Tibial artery (tissue), 4 donors: ENCODE data around the gene DST.

Experiments used
- DNase-seq, 2 donors: peaks; one replicate each; pipeline ENCODE4 v3.0.0-alpha.2; 2019
- H3K27ac ChIP-seq, 2 donors: fragments of 200-600 bp; sonication (generic) in 1 of 2; 1 replicate in 1 of 2; 2 replicates in 1 of 2; pipeline ENCODE4 v1.5.1; 2018 to 2019; ENCODE audit warnings: mild to moderate bottlenecking in 1 of 2
- H3K27me3 ChIP-seq, 2 donors: fragments of 200-600 bp; sonication (generic) in 1 of 2; one replicate each; pipeline versions ENCODE4 v1.5.1 to v1.6.0; 2016 to 2019
- H3K36me3 ChIP-seq, 3 donors: fragments of 200-600 bp; sonication (generic) in 2 of 3; one replicate each; pipeline ENCODE4 v1.5.1; 2016 to 2019; ENCODE audit warnings: mild to moderate bottlenecking in 2 of 3
- H3K4me1 ChIP-seq, 4 donors: fragments of 200-600 bp; sonication (generic) in 2 of 4; 1 replicate in 3 of 4; 2 replicates in 1 of 4; pipeline ENCODE4 v1.5.1; 2016 to 2019
- H3K4me3 ChIP-seq, 2 donors: fragments of 200-600 bp; sonication (generic) in 1 of 2; 1 replicate in 1 of 2; 2 replicates in 1 of 2; pipeline ENCODE4 v1.5.1; 2018 to 2019; ENCODE audit warnings: mild to moderate bottlenecking in 2 of 2
- H3K9me3 ChIP-seq, 3 donors: fragments of 200-600 bp; sonication (generic) in 1 of 3; one replicate each; pipeline ENCODE4 v1.5.1; 2016 to 2019
- intact Hi-C: fragments of 100-400 bp; cut with DNase I; formaldehyde crosslinking; loops from one replicate; pipeline ENCODE4 v1.15.0; 2023; ENCODE audit warnings: low total_unique reads
- TF ChIP-seq, protein P1 (sequence below), 2 experiments: fragments of 200-600 bp in 1 of 2; fragments of 450-650 bp in 1 of 2; IDR thresholded peaks; one replicate each; pipeline ENCODE4 v1.5.1; 2017 to 2019; ENCODE audit warnings: antibody characterized with exemption in 2 of 2, mild to moderate bottlenecking in 1 of 2, moderate library complexity in 1 of 2

Gene DST

DNA sequence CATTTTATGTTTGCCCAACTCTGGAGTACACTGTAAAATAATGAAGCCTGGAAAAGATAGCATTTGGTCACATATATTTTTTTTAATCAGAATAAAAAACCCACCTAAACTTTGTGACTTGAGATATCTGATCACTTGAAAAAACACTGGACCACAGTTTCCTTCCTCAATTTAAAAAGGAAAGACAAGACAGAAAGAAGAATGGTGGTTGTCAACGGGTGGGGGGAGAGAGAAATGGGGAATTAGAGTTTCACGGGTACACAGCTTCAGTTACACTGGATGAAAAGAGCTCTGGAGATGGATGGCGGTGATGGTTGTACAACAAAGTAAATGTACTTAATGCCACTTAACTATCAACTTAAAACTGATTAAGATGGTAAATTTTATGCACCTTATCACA lies 14.7 kb upstream of the DST start:
- Histone ChIP-seq H3K4me3 (no peak overlapping the region), H3K4me1 (peaks cover 0 to 50% (median 10%) of the 10 kb centered on the region in 4 donors), H3K9me3 (no peaks in the 10 kb centered on the region), H3K27ac (no peak overlapping the region), H3K36me3 (no peaks in the 10 kb centered on the region), H3K27me3 (no peaks in the 10 kb centered on the region)
- no peak for DNase-seq
- TF ChIP-seq, protein P1, sequence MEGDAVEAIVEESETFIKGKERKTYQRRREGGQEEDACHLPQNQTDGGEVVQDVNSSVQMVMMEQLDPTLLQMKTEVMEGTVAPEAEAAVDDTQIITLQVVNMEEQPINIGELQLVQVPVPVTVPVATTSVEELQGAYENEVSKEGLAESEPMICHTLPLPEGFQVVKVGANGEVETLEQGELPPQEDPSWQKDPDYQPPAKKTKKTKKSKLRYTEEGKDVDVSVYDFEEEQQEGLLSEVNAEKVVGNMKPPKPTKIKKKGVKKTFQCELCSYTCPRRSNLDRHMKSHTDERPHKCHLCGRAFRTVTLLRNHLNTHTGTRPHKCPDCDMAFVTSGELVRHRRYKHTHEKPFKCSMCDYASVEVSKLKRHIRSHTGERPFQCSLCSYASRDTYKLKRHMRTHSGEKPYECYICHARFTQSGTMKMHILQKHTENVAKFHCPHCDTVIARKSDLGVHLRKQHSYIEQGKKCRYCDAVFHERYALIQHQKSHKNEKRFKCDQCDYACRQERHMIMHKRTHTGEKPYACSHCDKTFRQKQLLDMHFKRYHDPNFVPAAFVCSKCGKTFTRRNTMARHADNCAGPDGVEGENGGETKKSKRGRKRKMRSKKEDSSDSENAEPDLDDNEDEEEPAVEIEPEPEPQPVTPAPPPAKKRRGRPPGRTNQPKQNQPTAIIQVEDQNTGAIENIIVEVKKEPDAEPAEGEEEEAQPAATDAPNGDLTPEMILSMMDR (IDR thresholded peaks at IDR 0.05) = no peak
- intact Hi-C loops = no loop called here

GRCh38 chr6:56656466-56656865 lies 13.8 kb upstream of the DST start:
- Histone ChIP-seq H3K36me3 (no peaks in the 10 kb centered on the region), H3K27me3 (no peaks in the 10 kb centered on the region), H3K4me1 (peaks cover 0 to 49% (median 15%) of the 10 kb centered on the region in 4 donors), H3K27ac (no peak overlapping the region), H3K9me3 (no peaks in the 10 kb centered on the region), H3K4me3 (no peak overlapping the region)
- intact Hi-C loops = no loop called here
- DNase-seq = no peak
- TF ChIP-seq, protein P1 (IDR thresholded peaks at IDR 0.05) = no peak

DNA sequence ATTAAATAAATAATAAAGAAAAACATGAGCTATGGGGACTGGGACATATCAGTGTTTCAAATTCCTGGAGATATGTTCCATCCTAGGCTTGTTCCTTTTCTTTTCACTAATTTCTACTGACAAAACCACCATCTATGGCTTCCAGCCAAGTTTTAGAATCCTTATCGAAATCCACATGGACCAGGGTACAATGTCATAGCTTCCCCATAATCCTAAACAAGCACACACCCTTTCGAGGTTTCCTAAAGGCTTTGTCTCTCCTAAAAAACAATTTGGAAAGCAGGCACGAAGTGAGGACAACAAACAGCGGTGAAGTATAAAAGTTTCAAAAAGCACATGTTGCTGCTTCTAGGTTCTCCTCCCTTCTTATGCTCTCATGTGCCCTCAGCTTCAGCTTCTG lies 13.3 kb upstream of the DST start:
- no peaks in the 10 kb centered on the region for H3K27me3 ChIP-seq
- intact Hi-C loops = no loop called here

DNA sequence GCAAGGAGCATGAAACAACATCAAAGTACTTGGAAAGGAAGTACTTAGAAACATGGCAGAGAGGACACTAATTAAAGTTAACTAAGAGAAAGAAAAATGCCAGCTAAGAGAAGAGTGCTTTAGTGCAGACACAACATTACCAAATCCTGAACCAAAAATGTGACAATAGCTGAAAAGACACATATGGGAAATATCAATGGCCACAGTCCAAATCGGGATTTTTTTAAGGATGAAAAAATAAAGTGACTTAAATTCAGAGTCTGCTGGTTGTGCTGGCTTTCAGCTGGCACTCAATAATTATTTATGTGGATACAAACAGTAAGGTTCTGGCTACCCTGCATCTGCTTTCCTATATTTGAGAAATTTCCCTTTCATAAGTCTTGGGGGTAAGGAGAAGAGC lies 12.6 kb upstream of the DST start:
- Histone ChIP-seq H3K4me1 (peaks cover 0 to 49% (median 16%) of the 10 kb centered on the region in 4 donors), H3K9me3 (no peaks in the 10 kb centered on the region), H3K36me3 (no peaks in the 10 kb centered on the region), H3K27ac (no peak overlapping the region), H3K4me3 (no peak overlapping the region), H3K27me3 (no peaks in the 10 kb centered on the region)
- TF ChIP-seq, protein P1 (IDR thresholded peaks at IDR 0.05) = no peak
- no peak for DNase-seq
- intact Hi-C loops = no loop called here

More for the DNA sequence above, 13.3 kb upstream of the DST start:
- H3K4me1 ChIP-seq = peaks cover 0 to 49% (median 16%) of the 10 kb centered on the region in 4 donors
- H3K36me3 ChIP-seq = no peaks in the 10 kb centered on the region
- H3K27ac ChIP-seq = no peak overlapping the region
- no peaks in the 10 kb centered on the region for H3K9me3 ChIP-seq
- DNase-seq = no peak
- no peak overlapping the region for H3K4me3 ChIP-seq
- TF ChIP-seq, protein P1 (IDR thresholded peaks at IDR 0.05) = no peak

- peaks cover 0 to 56% (median 17%) of the 10 kb centered on the region in 4 donors for H3K4me1 ChIP-seq
- peaks cover 0 to 2% (median 0%) of the 10 kb centered on the region in 3 donors for H3K36me3 ChIP-seq
- no peaks in the 10 kb centered on the region for H3K27me3 ChIP-seq
- TF ChIP-seq, protein P1 (IDR thresholded peaks at IDR 0.05) = no peak
- peak overlapping the region; percentile 16 to 49 for H3K27ac ChIP-seq
- DNase-seq = no peak
- intact Hi-C loops = no loop called here
- H3K9me3 ChIP-seq = no peaks in the 10 kb centered on the region
- H3K4me3 ChIP-seq = no peak overlapping the region
These were observed 10.3 kb upstream of the DST start for GRCh38 chr6:56652994-56653393.

GRCh38 chr6:56652231-56652630 lies 9.5 kb upstream of the DST start:
- intact Hi-C loops = no loop called here
- no peaks in the 10 kb centered on the region for H3K9me3 ChIP-seq
- no peak for DNase-seq
- H3K36me3 ChIP-seq = peaks cover 0 to 9% (median 0%) of the 10 kb centered on the region in 3 donors
- H3K4me3 ChIP-seq = no peak overlapping the region
- H3K27ac ChIP-seq = peak overlapping the region; percentile 27 to 49
- TF ChIP-seq, protein P1 (IDR thresholded peaks at IDR 0.05) = no peak
- H3K4me1 ChIP-seq = peaks cover 0 to 56% (median 17%) of the 10 kb centered on the region in 4 donors
- H3K27me3 ChIP-seq = no peaks in the 10 kb centered on the region
